Gastrocnemius medialis (tissue), 4 donors: ENCODE data around the gene XYLT2.

Experiments
- POLR2A ChIP-seq, 2 donors: fragments of 450-650 bp; IDR thresholded peaks; one replicate each; pipeline ENCODE4 v1.6.1; 2017; ENCODE audit warnings: antibody characterized with exemption in 2 of 2, mild to moderate bottlenecking in 2 of 2, moderate library complexity in 2 of 2
- TF ChIP-seq, protein P1 (sequence below), 5 experiments: fragments of 450-650 bp in 3 of 5; fragments of 200-600 bp in 2 of 5; sonication (generic) in 2 of 5; IDR thresholded peaks in 4 of 5; conservative IDR thresholded peaks in 1 of 5; 1 replicate in 4 of 5; 2 replicates in 1 of 5; pipeline ENCODE4 v1.5.1; 2016 to 2019; ENCODE audit warnings: antibody characterized with exemption in 5 of 5, mild to moderate bottlenecking in 3 of 5, moderate library complexity in 3 of 5

DNA sequence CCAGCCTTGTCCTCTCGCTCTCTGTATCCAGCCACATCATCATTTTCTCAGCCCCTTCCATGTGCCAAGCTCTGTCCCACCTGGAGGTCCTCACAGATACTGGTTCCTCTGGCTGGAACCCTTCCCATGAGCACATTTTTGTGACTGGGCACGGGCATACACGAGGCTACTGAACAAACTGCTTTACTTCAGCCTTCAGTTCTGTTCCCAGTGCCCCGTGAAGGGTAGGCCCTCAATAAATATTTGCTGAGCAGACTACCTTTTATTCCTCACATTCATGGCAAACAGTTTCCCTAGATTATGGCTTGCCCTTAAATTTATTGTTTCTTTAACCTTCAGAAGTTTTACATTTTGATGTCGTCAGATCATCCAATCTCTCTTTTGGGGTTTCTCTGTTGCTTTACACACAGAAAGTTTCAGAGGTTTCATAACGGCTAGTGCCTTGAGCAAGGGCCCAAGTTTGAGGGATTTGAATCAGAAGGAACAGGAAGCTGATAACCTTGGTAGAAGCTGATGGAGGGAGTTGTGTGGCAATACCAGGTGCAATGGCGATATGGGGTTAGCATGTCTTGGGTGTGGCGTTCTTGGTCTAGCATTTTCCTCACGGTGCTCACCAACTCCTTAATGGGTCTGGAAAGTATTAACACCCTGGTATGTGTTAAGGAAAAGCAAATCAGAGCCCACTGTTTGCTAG, 43.9 kb upstream of the XYLT2 start:
- no peak for TF ChIP-seq POLR2A (IDR thresholded peaks at IDR 0.05)
- TF ChIP-seq, protein P1, sequence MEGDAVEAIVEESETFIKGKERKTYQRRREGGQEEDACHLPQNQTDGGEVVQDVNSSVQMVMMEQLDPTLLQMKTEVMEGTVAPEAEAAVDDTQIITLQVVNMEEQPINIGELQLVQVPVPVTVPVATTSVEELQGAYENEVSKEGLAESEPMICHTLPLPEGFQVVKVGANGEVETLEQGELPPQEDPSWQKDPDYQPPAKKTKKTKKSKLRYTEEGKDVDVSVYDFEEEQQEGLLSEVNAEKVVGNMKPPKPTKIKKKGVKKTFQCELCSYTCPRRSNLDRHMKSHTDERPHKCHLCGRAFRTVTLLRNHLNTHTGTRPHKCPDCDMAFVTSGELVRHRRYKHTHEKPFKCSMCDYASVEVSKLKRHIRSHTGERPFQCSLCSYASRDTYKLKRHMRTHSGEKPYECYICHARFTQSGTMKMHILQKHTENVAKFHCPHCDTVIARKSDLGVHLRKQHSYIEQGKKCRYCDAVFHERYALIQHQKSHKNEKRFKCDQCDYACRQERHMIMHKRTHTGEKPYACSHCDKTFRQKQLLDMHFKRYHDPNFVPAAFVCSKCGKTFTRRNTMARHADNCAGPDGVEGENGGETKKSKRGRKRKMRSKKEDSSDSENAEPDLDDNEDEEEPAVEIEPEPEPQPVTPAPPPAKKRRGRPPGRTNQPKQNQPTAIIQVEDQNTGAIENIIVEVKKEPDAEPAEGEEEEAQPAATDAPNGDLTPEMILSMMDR (IDR thresholded peaks at IDR 0.05 in 4 of 5, conservative IDR thresholded peaks at IDR 0.05 in 1 of 5): no peak
